Measurements from ENCODE around the gene MTMR12.
A peak's percentile ranks its signal among the peaks of the same experiment; 100 is the strongest.
"Not testable (repeated sequence)": the region's sequence is repeated elsewhere in the genome, so short reads cannot be mapped to it uniquely, and the experiment has no call there.

The MTMR12 gene

GRCh38 chr5:32322882-32323281, 10.1 kb upstream of the MTMR12 start:
- DNase-seq: no peak

- not testable (repeated sequence) for DNase-seq
These were observed 9.0 kb upstream of the MTMR12 start for GRCh38 chr5:32321787-32322186.

GRCh38 chr5:32320576-32320975, 7.8 kb upstream of the MTMR12 start:
- no peak for DNase-seq

- no peak for DNase-seq
These were observed 7.3 kb upstream of the MTMR12 start for GRCh38 chr5:32319926-32320543.

- no peak for DNase-seq
These were observed 6.7 kb upstream of the MTMR12 start for GRCh38 chr5:32319392-32319791.

- no peak for DNase-seq
These were observed 4.3 kb upstream of the MTMR12 start for GRCh38 chr5:32317041-32317440.

GRCh38 chr5:32315221-32316014, 2.7 kb upstream of the MTMR12 start:
- DNase-seq: no peak

GRCh38 chr5:32314658-32315057, 1.9 kb upstream of the MTMR12 start:
- DNase-seq: peak; percentile 18

GRCh38 chr5:32314152-32314488, 1.4 kb upstream of the MTMR12 start:
- not testable (repeated sequence) for DNase-seq

- peak; percentile 67 for DNase-seq
These were observed 543 bp downstream of the MTMR12 start for GRCh38 chr5:32312197-32312594.

- no peak for DNase-seq
These were observed 1.1 kb downstream of the MTMR12 start for GRCh38 chr5:32311404-32312196.

- no peak for DNase-seq
These were observed 3.0 kb downstream of the MTMR12 start for GRCh38 chr5:32309761-32310160.

GRCh38 chr5:32308946-32309345, 3.8 kb downstream of the MTMR12 start:
- DNase-seq: no peak

- no peak for DNase-seq
These were observed 5.0 kb downstream of the MTMR12 start for GRCh38 chr5:32307769-32308194.

- no peak for DNase-seq
These were observed 8.1 kb downstream of the MTMR12 start for GRCh38 chr5:32304622-32305021.

- no peak for DNase-seq
These were observed 9.0 kb downstream of the MTMR12 start for GRCh38 chr5:32303755-32304120.

GRCh38 chr5:32302835-32303754, 9.6 kb downstream of the MTMR12 start:
- no peak for DNase-seq

GRCh38 chr5:32301891-32302290, 10.8 kb downstream of the MTMR12 start:
- DNase-seq: no peak

- no peak for DNase-seq
These were observed 13.6 kb downstream of the MTMR12 start for GRCh38 chr5:32299059-32299677.

GRCh38 chr5:32298059-32298415, 14.7 kb downstream of the MTMR12 start:
- no peak for DNase-seq

- DNase-seq: no peak
These were observed 15.3 kb downstream of the MTMR12 start for GRCh38 chr5:32297181-32298058.
